KOPT-K1 (cell line): ENCODE data around the gene CTBS.
A peak's percentile ranks its signal among the peaks of the same experiment; 100 is the strongest.
"Not testable (repeated sequence)": the region's sequence is repeated elsewhere in the genome, so short reads cannot be mapped to it uniquely, and the experiment has no call there.

ENCODE experiments used
- H3K27ac ChIP-seq: fragments of 200-600 bp; sonication (generic); 2 replicates; pipeline ENCODE4 v1.5.1; 2016; ENCODE audit warnings: antibody characterized with exemption, mild to moderate bottlenecking, low read depth, low read length; ENCODE audit not compliant: poor library complexity, severe bottlenecking
- H3K36me3 ChIP-seq: fragments of 200-600 bp; sonication (generic); 2 replicates; pipeline ENCODE4 v1.5.1; 2017; ENCODE audit warnings: antibody characterized with exemption, mild to moderate bottlenecking, low read length, moderate library complexity; ENCODE audit not compliant: insufficient read depth
- H3K9me3 ChIP-seq: fragments of 200-600 bp; sonication (generic); 2 replicates; pipeline ENCODE4 v1.5.1; 2017; ENCODE audit warnings: antibody characterized with exemption, low read length, mild to moderate bottlenecking; ENCODE audit not compliant: insufficient read depth, poor library complexity, severe bottlenecking

CTBS gene

DNA sequence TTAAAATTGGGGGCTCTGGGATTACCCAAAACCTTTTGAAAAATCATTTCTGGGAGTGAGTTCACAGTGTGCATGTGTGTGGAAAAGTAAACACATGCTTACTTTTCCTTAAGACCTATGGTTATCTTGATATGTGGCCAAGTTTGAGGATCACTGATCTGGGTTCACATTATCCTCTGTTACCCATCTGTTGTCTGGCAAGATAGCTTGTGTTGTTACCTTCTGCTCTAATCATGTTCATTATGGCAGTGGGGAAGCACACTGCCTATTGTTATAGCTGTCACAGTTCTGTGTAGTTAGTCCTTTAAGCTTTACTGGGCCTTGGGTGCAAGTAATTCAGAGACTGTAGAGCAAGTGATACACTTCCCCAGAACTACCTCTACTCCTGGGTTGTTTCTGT lies 5.0 kb downstream of the CTBS start:
- Histone ChIP-seq H3K36me3 (peaks cover 36% of the 10 kb centered on the region), H3K27ac (no peak overlapping the region)

DNA sequence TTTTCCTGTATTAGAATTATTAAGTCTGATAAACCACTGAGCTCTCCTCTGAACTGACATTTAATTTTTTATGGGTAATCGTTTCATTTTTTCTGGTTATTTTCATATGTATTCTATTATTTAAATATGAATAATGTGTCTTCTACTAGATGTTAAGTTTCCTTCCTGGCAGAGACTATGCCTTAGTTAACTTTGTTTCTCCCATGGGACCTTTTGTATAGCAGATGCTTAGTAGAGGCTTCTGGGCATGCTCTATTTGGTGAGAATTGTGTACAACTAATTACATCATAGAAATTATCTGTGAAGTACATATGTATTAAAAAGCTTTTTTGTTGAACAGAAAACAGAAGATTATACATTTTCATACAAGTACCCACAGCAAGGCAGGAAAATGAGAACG lies 23.4 kb downstream of the CTBS start:
- H3K36me3 ChIP-seq = peaks cover 3% of the 10 kb centered on the region
- no peak overlapping the region for H3K27ac ChIP-seq
- H3K9me3 ChIP-seq = no peaks in the 10 kb centered on the region

More for the DNA sequence above, 5.0 kb downstream of the CTBS start:
- no peaks in the 10 kb centered on the region for H3K9me3 ChIP-seq

- H3K27ac ChIP-seq = no peak overlapping the region
Measured at GRCh38 chr1:84541679-84542078, 32.6 kb downstream of the CTBS start.

GRCh38 chr1:84540759-84541158 lies 33.5 kb downstream of the CTBS start:
- Histone ChIP-seq H3K27ac (peak overlapping the region; percentile 33), H3K36me3 (no peaks in the 10 kb centered on the region), H3K9me3 (no peaks in the 10 kb centered on the region)

More at GRCh38 chr1:84541679-84542078, 32.6 kb downstream of the CTBS start:
- Histone ChIP-seq H3K36me3 (no peaks in the 10 kb centered on the region), H3K9me3 (no peaks in the 10 kb centered on the region)

GRCh38 chr1:84539972-84540371 lies 34.3 kb downstream of the CTBS start:
- Histone ChIP-seq H3K9me3 (no peaks in the 10 kb centered on the region), H3K27ac (no peak overlapping the region)

GRCh38 chr1:84538599-84538998 lies 35.6 kb downstream of the CTBS start:
- Histone ChIP-seq H3K27ac (no peak overlapping the region), H3K9me3 (no peaks in the 10 kb centered on the region), H3K36me3 (no peaks in the 10 kb centered on the region)

More at GRCh38 chr1:84539972-84540371, 34.3 kb downstream of the CTBS start:
- H3K36me3 ChIP-seq = no peaks in the 10 kb centered on the region

DNA sequence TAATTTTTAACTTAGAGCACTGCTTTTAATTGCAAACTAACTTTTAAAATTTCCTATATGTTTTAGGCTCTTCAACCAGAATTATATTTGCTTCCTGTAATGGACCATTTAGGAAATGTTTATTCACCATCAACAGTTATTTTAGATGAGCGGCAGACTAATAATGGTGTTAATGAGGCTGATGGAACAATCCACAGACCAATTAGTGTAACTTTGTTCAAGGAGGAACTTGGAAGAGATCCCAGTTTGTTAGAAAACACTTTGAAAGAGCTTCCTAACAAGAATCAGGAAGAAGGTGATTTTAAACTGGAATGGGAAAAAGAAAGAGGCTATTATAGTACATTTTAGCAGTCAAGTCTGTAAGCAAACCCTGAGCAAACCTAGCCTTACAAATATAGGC lies 48.5 kb downstream of the CTBS start:
- H3K27ac ChIP-seq = no peak overlapping the region
- H3K9me3 ChIP-seq = no peaks in the 10 kb centered on the region
- no peaks in the 10 kb centered on the region for H3K36me3 ChIP-seq

DNA sequence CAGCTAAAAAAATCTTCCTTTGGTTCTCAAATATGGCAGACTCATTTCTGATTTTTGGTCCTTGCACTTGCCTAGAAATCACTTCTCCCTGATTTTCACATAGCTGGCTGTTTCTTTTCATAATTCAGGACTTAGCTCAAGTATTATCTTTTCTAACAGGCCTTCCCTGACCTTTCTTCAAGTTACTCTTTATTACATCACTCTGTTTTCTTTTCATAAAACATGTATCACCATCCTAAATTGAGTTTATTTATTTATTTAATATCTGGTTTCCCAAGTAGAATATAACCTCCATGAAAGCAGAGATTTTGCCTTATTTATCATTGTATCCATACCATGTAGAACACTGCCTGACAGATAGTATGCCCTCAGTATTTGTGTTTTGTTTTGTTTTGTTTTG lies 49.6 kb downstream of the CTBS start:
- no peaks in the 10 kb centered on the region for H3K36me3 ChIP-seq
- H3K9me3 ChIP-seq = no peaks in the 10 kb centered on the region
- H3K27ac ChIP-seq = no peak overlapping the region

DNA sequence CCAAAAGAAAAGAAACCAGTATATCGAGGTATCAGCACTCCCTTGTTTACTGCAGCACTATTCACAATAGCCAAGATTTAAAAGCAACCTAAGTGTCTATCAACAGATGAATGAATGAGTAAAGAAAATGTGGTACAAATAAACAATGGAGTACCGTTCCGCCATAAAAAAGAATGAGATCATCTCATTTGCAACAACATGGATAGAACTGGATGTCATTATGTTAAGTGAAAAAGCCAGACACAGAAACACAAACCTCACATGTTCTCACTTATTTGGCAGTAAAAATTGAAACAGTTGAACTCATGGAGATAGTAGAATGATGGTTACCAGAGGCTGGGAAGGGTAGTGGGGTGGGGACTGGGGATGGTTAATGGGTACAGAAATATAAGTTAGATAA lies 63.6 kb downstream of the CTBS start:
- H3K9me3 ChIP-seq = peaks cover 7% of the 10 kb centered on the region
- no peaks in the 10 kb centered on the region for H3K36me3 ChIP-seq
- no peak overlapping the region for H3K27ac ChIP-seq

DNA sequence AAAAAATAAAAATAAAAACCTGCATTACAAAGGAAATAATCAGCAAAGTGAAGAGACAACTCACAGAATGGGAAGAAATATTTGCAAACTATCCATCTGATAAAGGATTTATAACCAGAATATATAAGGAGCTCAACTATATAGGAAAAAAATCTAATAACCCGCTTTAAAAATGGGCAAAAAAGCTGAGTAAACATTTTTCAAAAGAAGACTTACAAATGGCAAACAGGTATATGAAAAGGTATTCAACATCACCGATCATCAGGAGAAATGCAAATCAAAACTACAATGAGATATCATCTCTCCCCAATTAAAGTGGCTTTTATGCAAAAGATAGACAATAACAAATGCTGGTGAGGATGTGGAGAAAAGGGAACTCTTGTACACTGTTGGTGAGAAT lies 64.1 kb downstream of the CTBS start:
- H3K27ac ChIP-seq = no peak overlapping the region
- H3K36me3 ChIP-seq = no peaks in the 10 kb centered on the region
- H3K9me3 ChIP-seq = peaks cover 7% of the 10 kb centered on the region

DNA sequence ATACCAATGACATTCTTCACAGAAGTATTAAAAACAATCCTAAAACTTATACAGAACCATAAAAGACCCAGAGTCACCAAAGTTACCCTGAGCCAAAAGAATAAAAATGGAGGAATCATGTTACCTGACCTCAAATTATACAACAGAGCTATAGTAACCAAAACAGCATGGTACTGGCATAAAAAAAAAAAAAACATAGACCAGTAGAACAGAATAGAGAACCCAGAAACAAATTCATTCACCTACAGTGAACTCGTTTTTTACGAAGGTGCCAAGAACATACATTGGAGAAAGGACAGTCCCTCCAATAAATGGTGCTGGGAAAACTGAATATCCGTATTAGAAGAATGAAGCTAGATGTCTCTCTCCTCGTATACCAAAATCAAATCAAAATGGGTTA lies 65.2 kb downstream of the CTBS start:
- Histone ChIP-seq H3K27ac (no peak overlapping the region), H3K36me3 (no peaks in the 10 kb centered on the region), H3K9me3 (peaks cover 7% of the 10 kb centered on the region)

GRCh38 chr1:84508510-84508909 lies 65.7 kb downstream of the CTBS start:
- H3K36me3 ChIP-seq = peaks cover 5% of the 10 kb centered on the region; the same call in 1 of the 2 replicates
- peak overlapping the region; percentile 78 for H3K27ac ChIP-seq
- peaks cover 7% of the 10 kb centered on the region for H3K9me3 ChIP-seq

- H3K9me3 ChIP-seq = not testable (repeated sequence)
- Histone ChIP-seq H3K36me3 (peaks cover 11% of the 10 kb centered on the region), H3K27ac (peak overlapping the region; percentile 78)
Measured at GRCh38 chr1:84507887-84508286, 66.4 kb downstream of the CTBS start.

- peaks cover 19% of the 10 kb centered on the region for H3K36me3 ChIP-seq
- peak overlapping the region; percentile 78 for H3K27ac ChIP-seq
- peaks cover 7% of the 10 kb centered on the region for H3K9me3 ChIP-seq
Measured at GRCh38 chr1:84506729-84507453, 67.3 kb downstream of the CTBS start.

DNA sequence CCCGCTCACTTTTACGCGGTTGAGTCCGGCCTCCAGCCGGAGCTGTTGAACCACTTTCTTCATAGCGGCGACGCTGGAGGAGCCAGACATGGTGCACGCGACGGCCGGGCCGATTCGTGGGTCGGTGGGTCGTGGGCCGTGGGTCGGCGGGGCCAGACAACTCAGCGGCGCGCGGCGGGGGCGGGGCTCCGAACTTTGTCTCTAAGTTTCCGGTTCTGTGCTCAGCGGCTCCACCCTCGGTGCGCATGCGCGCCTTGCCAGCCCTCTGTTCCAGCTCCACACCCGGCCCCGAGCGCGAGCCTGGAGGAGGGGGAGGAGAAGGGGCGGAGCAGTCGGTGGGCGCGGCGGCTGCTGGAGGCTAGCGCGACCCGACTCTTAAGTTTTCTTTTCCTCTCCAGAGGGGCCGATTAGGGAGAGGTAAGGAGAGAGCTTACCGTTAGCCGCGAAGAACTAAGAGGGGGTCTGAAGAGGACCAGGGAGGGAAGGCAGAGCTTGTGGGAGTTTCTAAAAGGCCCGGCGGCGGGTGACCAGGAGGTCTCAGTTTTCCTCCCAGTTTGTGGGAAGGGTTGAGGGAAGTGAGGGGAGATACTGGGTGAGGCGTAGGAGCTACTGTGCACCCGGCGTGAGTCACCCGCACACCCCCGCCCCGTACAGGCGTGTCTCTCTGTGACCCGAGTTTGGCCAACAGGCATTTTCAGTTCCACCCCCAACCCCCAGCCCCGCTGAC lies 68.1 kb downstream of the CTBS start, which contains the start of the genes GNG5 and SPATA1:
Gene GNG5 (minus strand): TSS at position 580 of the 727 bp plus-strand sequence. CDS start 490 bp downstream, at position 90.
Gene SPATA1 (plus strand): TSS at position 385 of the 727 bp plus-strand sequence. CDS start 9,974 bp downstream, outside the sequence.
- peak within 1 kb of the TSS; percentile 78 for H3K27ac ChIP-seq
- peaks cover 25% of the 10 kb centered on the region for H3K36me3 ChIP-seq
- peaks cover 7% of the 10 kb centered on the region for H3K9me3 ChIP-seq
